GM18861 (cell line): ENCODE measurements around the gene IGLON5.

Source experiments
- ATAC-seq: cut with Tn5 transposase; IDR thresholded peaks from one replicate; pipeline ENCODE4 v1.9.1; 2021; ENCODE audit not compliant: unreplicated experiment

IGLON5 gene

GRCh38 chr19:51337861-51338562 lies 26.6 kb downstream of the IGLON5 start:
- no peak for ATAC-seq

GRCh38 chr19:51338563-51339312 lies 27.3 kb downstream of the IGLON5 start:
- ATAC-seq, result peak; percentile 49

GRCh38 chr19:51339313-51339686 lies 27.9 kb downstream of the IGLON5 start:
- no peak for ATAC-seq

GRCh38 chr19:51339687-51340656 lies 28.5 kb downstream of the IGLON5 start:
- peak; percentile 28 for ATAC-seq

GRCh38 chr19:51341066-51341465 lies 29.6 kb downstream of the IGLON5 start:
- no peak for ATAC-seq

GRCh38 chr19:51341976-51342580 lies 30.6 kb downstream of the IGLON5 start, which contains the start of gene VSIG10L:
TSS of gene VSIG10L (minus strand) at chr19:51342139. CDS start at chr19:51342124, 15 bp downstream.
- no peak for ATAC-seq

- no peak for ATAC-seq
These were observed 31.5 kb downstream of the IGLON5 start for GRCh38 chr19:51342631-51343569.

- no peak for ATAC-seq
These were observed 33.7 kb downstream of the IGLON5 start for GRCh38 chr19:51345076-51345620.

- no peak for ATAC-seq
These were observed 35.3 kb downstream of the IGLON5 start for GRCh38 chr19:51346742-51347141.

GRCh38 chr19:51347209-51347928 lies 35.9 kb downstream of the IGLON5 start:
- no peak for ATAC-seq

- ATAC-seq, result no peak
These were observed 40.0 kb downstream of the IGLON5 start for GRCh38 chr19:51351266-51351990.

GRCh38 chr19:51352783-51353360 lies 41.4 kb downstream of the IGLON5 start:
- ATAC-seq, result no peak

GRCh38 chr19:51354103-51354741 lies 42.8 kb downstream of the IGLON5 start:
- ATAC-seq, result no peak

GRCh38 chr19:51354742-51355148 lies 43.3 kb downstream of the IGLON5 start:
- no peak for ATAC-seq

GRCh38 chr19:51356159-51356801 lies 44.8 kb downstream of the IGLON5 start:
- no peak for ATAC-seq

GRCh38 chr19:51357952-51358351 lies 46.5 kb downstream of the IGLON5 start:
- ATAC-seq, result no peak

- ATAC-seq, result no peak
These were observed 47.9 kb downstream of the IGLON5 start for GRCh38 chr19:51359294-51359693.
